HepG2 (cell line): ENCODE results near the gene PIF1. TPM values are rescaled to one million over a fixed set of nuclear protein-coding genes. Genes with fewer than 3 reads are reported as not detected.

Experiments used
- ATAC-seq: fragments of 200-7000 bp; cut with Tn5 transposase; 3 replicates; pipeline ENCODE4 v1.9.1; 2020; ENCODE audit warnings: mild to moderate bottlenecking, moderate library complexity
- BruUV-seq: library from RNA; stranded (reverse); fragments of 400-500 nt; replicated peaks from 2 replicates; lab custom pipeline; 2021; lab: Mats Ljungman, UMichigan
- CTCF ChIA-PET: fragments of 300-600 bp; formaldehyde crosslinking; extraction: SDS; loops from one replicate; lab custom pipeline; 2021; ENCODE audit warnings: low total read pairs, inconsistent platforms, low intra/inter-chr PET ratio; lab: Yijun Ruan, JAX
- POLR2A ChIA-PET: fragments of 350-600 bp; sonication (Branson Sonifier 250); formaldehyde crosslinking; loops from one replicate; lab custom pipeline; 2020; ENCODE audit warnings: antibody characterized with exemption, inconsistent platforms; lab: Yijun Ruan, JAX
- DNase-seq: peaks from one replicate; pipeline ENCODE4 v3.0.0-alpha.2; 2015; ENCODE audit warnings: low spot score
- FAIRE-seq: peaks from 3 replicates; lab custom pipeline; 2011; peaks lifted over from hg19 to GRCh38; lab: Jason Lieb, UNC
- H2AFZ ChIP-seq: one replicate; pipeline ENCODE4 v1.6.1; 2011; ENCODE audit warnings: low read length, inconsistent platforms
- H3K27ac ChIP-seq: fragments of 300-600 bp; 3 replicates; pipeline ENCODE4 v1.8.0; 2011; ENCODE audit warnings: mixed run types, mild to moderate bottlenecking, mixed read lengths, low read length, inconsistent platforms; ENCODE audit not compliant: insufficient read depth; ENCODE audit errors: extremely low read length
- H3K27me3 ChIP-seq, 2 experiments: fragments of 200-600 bp in 1 of 2; 2 replicates in 1 of 2; 3 replicates in 1 of 2; pipeline versions ENCODE4 v1.6.0 to v1.8.0; 2011; ENCODE audit warnings: low read length in 2 of 2, mild to moderate bottlenecking in 2 of 2, moderate library complexity in 2 of 2, inconsistent platforms in 1 of 2; ENCODE audit not compliant: insufficient read depth in 2 of 2, control insufficient read depth in 1 of 2
- H3K36me3 ChIP-seq, 2 experiments: fragments of 200-600 bp in 1 of 2; replicated peaks in 1 of 2; 2 replicates in 1 of 2; 3 replicates in 1 of 2; pipeline versions ENCODE4 v1.5.1 to v1.8.0; 2011; ENCODE audit warnings: low read length in 2 of 2, inconsistent platforms in 1 of 2; ENCODE audit not compliant: insufficient read depth in 2 of 2, control insufficient read depth in 1 of 2
- H3K4me1 ChIP-seq: 2 replicates; pipeline ENCODE4 v1.5.1; 2012; ENCODE audit warnings: low read length, inconsistent platforms; ENCODE audit not compliant: insufficient read depth
- H3K4me2 ChIP-seq: 2 replicates; pipeline ENCODE4 v1.6.0; 2011; ENCODE audit warnings: low read depth, low read length, inconsistent platforms
- H3K4me3 ChIP-seq, 3 experiments: fragments of 200-600 bp in 1 of 3; sonication (generic), shearing (Covaris generic) in 1 of 3; replicated peaks in 1 of 3; 2 replicates each; pipeline ENCODE4 v1.5.1; 2011 to 2016; ENCODE audit warnings: low read length in 3 of 3, inconsistent platforms in 2 of 3, low read depth in 2 of 3, mild to moderate bottlenecking in 2 of 3, control low read depth in 1 of 3, mixed read lengths in 1 of 3; ENCODE audit not compliant: insufficient read depth in 1 of 3
- H3K79me2 ChIP-seq: one replicate; pipeline ENCODE4 v1.6.1; 2011; ENCODE audit warnings: low read length, inconsistent platforms; ENCODE audit not compliant: insufficient read depth
- H3K9ac ChIP-seq: 2 replicates; pipeline ENCODE4 v1.6.0; 2011; ENCODE audit warnings: mild to moderate bottlenecking, low read depth, low read length, inconsistent platforms; ENCODE audit not compliant: insufficient read depth
- H3K9me3 ChIP-seq: 2 replicates; pipeline ENCODE4 v1.5.1; 2012; ENCODE audit warnings: mild to moderate bottlenecking, low read length
- H4K20me1 ChIP-seq: 2 replicates; pipeline ENCODE4 v1.6.0; 2011; ENCODE audit warnings: inconsistent platforms, mild to moderate bottlenecking, low read length, moderate library complexity; ENCODE audit not compliant: insufficient read depth
- DPF2 ChIP-seq: sonication (generic); formaldehyde crosslinking; IDR thresholded peaks from 2 replicates; pipeline ENCODE4 v1.4.0; 2020; ENCODE audit warnings: mild to moderate bottlenecking, low read depth, missing genetic modification reagents, borderline replicate concordance
- PITX1 ChIP-seq: sonication (generic); formaldehyde crosslinking; IDR thresholded peaks from 2 replicates; pipeline ENCODE4 v1.5.1; 2020; ENCODE audit warnings: mild to moderate bottlenecking, missing genetic modification reagents
- RXRB ChIP-seq: IDR thresholded peaks from 2 replicates; pipeline ENCODE4 v1.6.1; 2016; ENCODE audit warnings: borderline replicate concordance, missing genetic modification reagents, missing compliant biosample characterization
- SIN3A ChIP-seq: IDR thresholded peaks from 2 replicates; pipeline ENCODE4 v1.6.1; 2011; ENCODE audit warnings: low read depth, mild to moderate bottlenecking, control low read depth, low read length, borderline replicate concordance
- TCF7L2 ChIP-seq: IDR thresholded peaks from 2 replicates; pipeline ENCODE4 v1.6.1; 2011; ENCODE audit warnings: mild to moderate bottlenecking, low read depth, low read length, moderate library complexity
- ZNF274 ChIP-seq: sonication (generic); formaldehyde crosslinking; IDR thresholded peaks from 2 replicates; pipeline ENCODE4 v1.5.1; 2020; ENCODE audit warnings: mild to moderate bottlenecking, missing genetic modification reagents
- ZNF556 ChIP-seq: sonication (generic); formaldehyde crosslinking; IDR thresholded peaks from 2 replicates; pipeline ENCODE4 v1.4.0; 2020; ENCODE audit warnings: mild to moderate bottlenecking, missing genetic modification reagents, borderline replicate concordance
- ZNF569 ChIP-seq: sonication (generic); formaldehyde crosslinking; IDR thresholded peaks from 2 replicates; pipeline ENCODE4 v1.5.0; 2020; ENCODE audit warnings: mild to moderate bottlenecking, missing genetic modification reagents, moderate library complexity, borderline replicate concordance
- ZNF776 ChIP-seq: sonication (generic); formaldehyde crosslinking; IDR thresholded peaks from 2 replicates; pipeline ENCODE4 v1.4.0; 2020; ENCODE audit warnings: mild to moderate bottlenecking, missing genetic modification reagents
- ZNF781 ChIP-seq: sonication (generic); formaldehyde crosslinking; IDR thresholded peaks from 2 replicates; pipeline ENCODE4 v1.5.1; 2020; ENCODE audit warnings: borderline replicate concordance, mild to moderate bottlenecking, missing genetic modification reagents; ENCODE audit errors: not compliant biosample characterization
- WGBS: methylation state at CpG from one replicate; pipeline ENCODE4 v1.1.6; 2017; ENCODE audit warnings: low lambda C conversion rate; 5-methylcytosine and 5-hydroxymethylcytosine counted together
- in situ Hi-C: cut with HindIII; loops from 2 replicates; pipeline ENCODE4 v1.10.0; 2017; ENCODE audit warnings: low pct_unique_long_range_greater_than_20kb; ENCODE audit not compliant: extremely low pct_ligation_motif_present
- intact Hi-C: fragments of 100-400 bp; cut with micrococcal nuclease; formaldehyde crosslinking; loops from one replicate; pipeline ENCODE4 v1.10.0; 2022; ENCODE audit not compliant: unreplicated experiment
- polyA plus RNA-seq, 8 experiments: library from polyadenylated mRNA; depleted of rRNA in 3 of 8; stranded (reverse) in 7 of 8; unstranded in 1 of 8; fragments of >200 nt; fragmentation: Illumina TruSeq in 4 of 8; extraction: Trizol in 4 of 8; gene quantifications; 2 replicates each; pipeline versions ENCODE4 v1.2.1 to v1.2.3, GENCODE V29; 2011 to 2016; ENCODE audit warnings: low read depth in 4 of 8, missing spikeins in 1 of 8, mixed read lengths in 1 of 8; ENCODE audit not compliant: insufficient read depth in 1 of 8
- total RNA-seq, 5 experiments: library from RNA; depleted of rRNA; stranded (reverse); fragments of >200 nt; fragmentation: Illumina TruSeq; extraction: Trizol; gene quantifications; 2 replicates each; pipeline ENCODE4 v1.2.3, GENCODE V29; 2016; ENCODE audit warnings: low read depth in 1 of 5
- TF ChIP-seq, protein P1 (sequence below): sonication (generic); formaldehyde crosslinking; IDR thresholded peaks from 2 replicates; pipeline ENCODE4 v1.4.0; 2020; ENCODE audit warnings: missing genetic modification reagents
- TF ChIP-seq, protein P2 (sequence below): sonication (generic); formaldehyde crosslinking; IDR thresholded peaks from 2 replicates; pipeline ENCODE4 v1.5.0; 2020; ENCODE audit warnings: missing genetic modification reagents
- TF ChIP-seq, protein P3 (sequence below): sonication (generic); formaldehyde crosslinking; IDR thresholded peaks from 2 replicates; pipeline ENCODE4 v1.5.0; 2020; ENCODE audit warnings: mild to moderate bottlenecking, missing genetic modification reagents
- TF ChIP-seq, protein P4 (sequence below): sonication (generic); formaldehyde crosslinking; IDR thresholded peaks from 2 replicates; pipeline ENCODE4 v1.4.0; 2020; ENCODE audit warnings: missing genetic modification reagents
- TF ChIP-seq, protein P5 (sequence below): sonication (generic); IDR thresholded peaks from 2 replicates; pipeline ENCODE4 v1.6.1; 2016; ENCODE audit warnings: low read depth, borderline replicate concordance

The PIF1 gene
- total and polyA plus RNA-seq, 2 of the 13 experiments (the other 11 are each of a cell fraction or from before 2014, with no cell fraction given): 18.5 to 19.7 TPM

DNA sequence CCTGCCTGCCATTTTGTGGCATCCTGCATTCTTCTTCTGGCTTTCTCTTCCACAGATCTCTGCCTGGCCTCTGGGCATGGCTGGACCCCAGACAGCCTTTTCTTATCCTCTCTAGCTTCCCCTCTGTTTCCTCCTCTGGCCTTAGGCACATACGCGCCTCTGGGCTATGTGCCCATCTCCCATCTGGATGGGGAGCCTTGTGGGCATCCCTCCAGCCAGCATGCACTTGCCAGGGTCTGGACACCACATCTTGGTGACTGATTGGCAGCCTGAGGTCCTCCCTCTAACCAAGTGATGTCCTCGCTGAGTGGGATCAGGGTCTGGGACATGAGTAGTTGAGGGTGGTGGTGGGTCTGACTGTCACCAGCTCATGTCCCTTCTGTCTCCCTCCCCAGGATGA, 29.1 kb upstream of the PIF1 start:
- Histone ChIP-seq H3K4me1 (peaks cover 17% of the 10 kb centered on the region), H2AFZ (no peak overlapping the region), H4K20me1 (no peaks in the 10 kb centered on the region), H3K4me3 (no peak overlapping the region), H3K9me3 (no peaks in the 10 kb centered on the region), H3K79me2 (no peaks in the 10 kb centered on the region)
- no TSS peak for BruUV-seq
- no peak for ATAC-seq
- no peak for TF ChIP-seq ZNF569
- TF ChIP-seq, protein P1, sequence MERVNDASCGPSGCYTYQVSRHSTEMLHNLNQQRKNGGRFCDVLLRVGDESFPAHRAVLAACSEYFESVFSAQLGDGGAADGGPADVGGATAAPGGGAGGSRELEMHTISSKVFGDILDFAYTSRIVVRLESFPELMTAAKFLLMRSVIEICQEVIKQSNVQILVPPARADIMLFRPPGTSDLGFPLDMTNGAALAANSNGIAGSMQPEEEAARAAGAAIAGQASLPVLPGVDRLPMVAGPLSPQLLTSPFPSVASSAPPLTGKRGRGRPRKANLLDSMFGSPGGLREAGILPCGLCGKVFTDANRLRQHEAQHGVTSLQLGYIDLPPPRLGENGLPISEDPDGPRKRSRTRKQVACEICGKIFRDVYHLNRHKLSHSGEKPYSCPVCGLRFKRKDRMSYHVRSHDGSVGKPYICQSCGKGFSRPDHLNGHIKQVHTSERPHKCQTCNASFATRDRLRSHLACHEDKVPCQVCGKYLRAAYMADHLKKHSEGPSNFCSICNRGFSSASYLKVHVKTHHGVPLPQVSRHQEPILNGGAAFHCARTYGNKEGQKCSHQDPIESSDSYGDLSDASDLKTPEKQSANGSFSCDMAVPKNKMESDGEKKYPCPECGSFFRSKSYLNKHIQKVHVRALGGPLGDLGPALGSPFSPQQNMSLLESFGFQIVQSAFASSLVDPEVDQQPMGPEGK: no peak
- TF ChIP-seq, protein P2, sequence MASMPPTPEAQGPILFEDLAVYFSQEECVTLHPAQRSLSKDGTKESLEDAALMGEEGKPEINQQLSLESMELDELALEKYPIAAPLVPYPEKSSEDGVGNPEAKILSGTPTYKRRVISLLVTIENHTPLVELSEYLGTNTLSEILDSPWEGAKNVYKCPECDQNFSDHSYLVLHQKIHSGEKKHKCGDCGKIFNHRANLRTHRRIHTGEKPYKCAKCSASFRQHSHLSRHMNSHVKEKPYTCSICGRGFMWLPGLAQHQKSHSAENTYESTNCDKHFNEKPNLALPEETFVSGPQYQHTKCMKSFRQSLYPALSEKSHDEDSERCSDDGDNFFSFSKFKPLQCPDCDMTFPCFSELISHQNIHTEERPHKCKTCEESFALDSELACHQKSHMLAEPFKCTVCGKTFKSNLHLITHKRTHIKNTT (CRISPR knock-in tag): no peak
- TF ChIP-seq DPF2 (CRISPR knock-in tag): no peak
- no peak for TF ChIP-seq ZNF781 (CRISPR knock-in tag)
- TF ChIP-seq, protein P3, sequence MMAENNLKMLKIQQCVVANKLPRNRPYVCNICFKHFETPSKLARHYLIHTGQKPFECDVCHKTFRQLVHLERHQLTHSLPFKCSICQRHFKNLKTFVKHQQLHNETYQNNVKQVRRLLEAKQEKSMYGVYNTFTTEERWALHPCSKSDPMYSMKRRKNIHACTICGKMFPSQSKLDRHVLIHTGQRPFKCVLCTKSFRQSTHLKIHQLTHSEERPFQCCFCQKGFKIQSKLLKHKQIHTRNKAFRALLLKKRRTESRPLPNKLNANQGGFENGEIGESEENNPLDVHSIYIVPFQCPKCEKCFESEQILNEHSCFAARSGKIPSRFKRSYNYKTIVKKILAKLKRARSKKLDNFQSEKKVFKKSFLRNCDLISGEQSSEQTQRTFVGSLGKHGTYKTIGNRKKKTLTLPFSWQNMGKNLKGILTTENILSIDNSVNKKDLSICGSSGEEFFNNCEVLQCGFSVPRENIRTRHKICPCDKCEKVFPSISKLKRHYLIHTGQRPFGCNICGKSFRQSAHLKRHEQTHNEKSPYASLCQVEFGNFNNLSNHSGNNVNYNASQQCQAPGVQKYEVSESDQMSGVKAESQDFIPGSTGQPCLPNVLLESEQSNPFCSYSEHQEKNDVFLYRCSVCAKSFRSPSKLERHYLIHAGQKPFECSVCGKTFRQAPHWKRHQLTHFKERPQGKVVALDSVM (CRISPR knock-in tag): no peak
- no peak for TF ChIP-seq SIN3A
- TF ChIP-seq ZNF274 (CRISPR knock-in tag): no peak
- TF ChIP-seq, protein P4, sequence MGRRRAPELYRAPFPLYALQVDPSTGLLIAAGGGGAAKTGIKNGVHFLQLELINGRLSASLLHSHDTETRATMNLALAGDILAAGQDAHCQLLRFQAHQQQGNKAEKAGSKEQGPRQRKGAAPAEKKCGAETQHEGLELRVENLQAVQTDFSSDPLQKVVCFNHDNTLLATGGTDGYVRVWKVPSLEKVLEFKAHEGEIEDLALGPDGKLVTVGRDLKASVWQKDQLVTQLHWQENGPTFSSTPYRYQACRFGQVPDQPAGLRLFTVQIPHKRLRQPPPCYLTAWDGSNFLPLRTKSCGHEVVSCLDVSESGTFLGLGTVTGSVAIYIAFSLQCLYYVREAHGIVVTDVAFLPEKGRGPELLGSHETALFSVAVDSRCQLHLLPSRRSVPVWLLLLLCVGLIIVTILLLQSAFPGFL (CRISPR knock-in tag): no peak
- no peak for TF ChIP-seq ZNF776 (CRISPR knock-in tag)
- TF ChIP-seq RXRB (CRISPR knock-in tag): no peak
- no peak for TF ChIP-seq PITX1 (CRISPR knock-in tag)
- TF ChIP-seq ZNF556 (CRISPR knock-in tag): no peak
- no peak for TF ChIP-seq TCF7L2
- TF ChIP-seq, protein P5, sequence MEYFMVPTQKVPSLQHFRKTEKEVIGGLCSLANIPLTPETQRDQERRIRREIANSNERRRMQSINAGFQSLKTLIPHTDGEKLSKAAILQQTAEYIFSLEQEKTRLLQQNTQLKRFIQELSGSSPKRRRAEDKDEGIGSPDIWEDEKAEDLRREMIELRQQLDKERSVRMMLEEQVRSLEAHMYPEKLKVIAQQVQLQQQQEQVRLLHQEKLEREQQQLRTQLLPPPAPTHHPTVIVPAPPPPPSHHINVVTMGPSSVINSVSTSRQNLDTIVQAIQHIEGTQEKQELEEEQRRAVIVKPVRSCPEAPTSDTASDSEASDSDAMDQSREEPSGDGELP: no peak
- TF ChIP-seq, all 625 proteins: peak for 0
- WGBS: 100% methylated on average over 3 of the region's 3 CpGs
- no peak for DNase-seq
- POLR2A ChIA-PET: no interaction called here
- intact Hi-C loops: no loop called here
- Histone ChIP-seq H3K9ac (no peak overlapping the region), H3K27me3 (no peaks in the 10 kb centered on the region), H3K36me3 (peaks cover 14 to 25% of the 10 kb centered on the region in 2 experiments; a peak in 4 of 5 replicates), H3K27ac (no peak overlapping the region), H3K4me2 (no peak overlapping the region)
- CTCF ChIA-PET: no interaction called here
- no peak for FAIRE-seq
- in situ Hi-C loops: no loop called here
